HepG2 (cell line): ENCODE results near the gene GPC3. TPM values are rescaled to one million over a fixed set of nuclear protein-coding genes. Genes with fewer than 3 reads are reported as not detected.

Source experiments
- ATAC-seq: fragments of 200-7000 bp; cut with Tn5 transposase; 3 replicates; pipeline ENCODE4 v1.9.1; 2020; ENCODE audit warnings: mild to moderate bottlenecking, moderate library complexity
- BruUV-seq: library from RNA; stranded (reverse); fragments of 400-500 nt; replicated peaks from 2 replicates; lab custom pipeline; 2021; lab: Mats Ljungman, UMichigan
- CTCF ChIA-PET: fragments of 300-600 bp; formaldehyde crosslinking; extraction: SDS; loops from one replicate; lab custom pipeline; 2021; ENCODE audit warnings: low total read pairs, inconsistent platforms, low intra/inter-chr PET ratio; lab: Yijun Ruan, JAX
- POLR2A ChIA-PET: fragments of 350-600 bp; sonication (Branson Sonifier 250); formaldehyde crosslinking; loops from one replicate; lab custom pipeline; 2020; ENCODE audit warnings: antibody characterized with exemption, inconsistent platforms; lab: Yijun Ruan, JAX
- DNase-seq: peaks from one replicate; pipeline ENCODE4 v3.0.0-alpha.2; 2015; ENCODE audit warnings: low spot score
- FAIRE-seq: peaks from 3 replicates; lab custom pipeline; 2011; peaks lifted over from hg19 to GRCh38; lab: Jason Lieb, UNC
- H2AFZ ChIP-seq: one replicate; pipeline ENCODE4 v1.6.1; 2011; ENCODE audit warnings: low read length, inconsistent platforms
- H3K27ac ChIP-seq: fragments of 300-600 bp; 3 replicates; pipeline ENCODE4 v1.8.0; 2011; ENCODE audit warnings: mixed run types, mild to moderate bottlenecking, mixed read lengths, low read length, inconsistent platforms; ENCODE audit not compliant: insufficient read depth; ENCODE audit errors: extremely low read length
- H3K27me3 ChIP-seq, 2 experiments: fragments of 200-600 bp in 1 of 2; 2 replicates in 1 of 2; 3 replicates in 1 of 2; pipeline versions ENCODE4 v1.6.0 to v1.8.0; 2011; ENCODE audit warnings: low read length in 2 of 2, mild to moderate bottlenecking in 2 of 2, moderate library complexity in 2 of 2, inconsistent platforms in 1 of 2; ENCODE audit not compliant: insufficient read depth in 2 of 2, control insufficient read depth in 1 of 2
- H3K36me3 ChIP-seq, 2 experiments: fragments of 200-600 bp in 1 of 2; replicated peaks in 1 of 2; 2 replicates in 1 of 2; 3 replicates in 1 of 2; pipeline versions ENCODE4 v1.5.1 to v1.8.0; 2011; ENCODE audit warnings: low read length in 2 of 2, inconsistent platforms in 1 of 2; ENCODE audit not compliant: insufficient read depth in 2 of 2, control insufficient read depth in 1 of 2
- H3K4me1 ChIP-seq: 2 replicates; pipeline ENCODE4 v1.5.1; 2012; ENCODE audit warnings: low read length, inconsistent platforms; ENCODE audit not compliant: insufficient read depth
- H3K4me2 ChIP-seq: 2 replicates; pipeline ENCODE4 v1.6.0; 2011; ENCODE audit warnings: low read depth, low read length, inconsistent platforms
- H3K4me3 ChIP-seq, 3 experiments: fragments of 200-600 bp in 1 of 3; sonication (generic), shearing (Covaris generic) in 1 of 3; replicated peaks in 1 of 3; 2 replicates each; pipeline ENCODE4 v1.5.1; 2011 to 2016; ENCODE audit warnings: low read length in 3 of 3, inconsistent platforms in 2 of 3, low read depth in 2 of 3, mild to moderate bottlenecking in 2 of 3, control low read depth in 1 of 3, mixed read lengths in 1 of 3; ENCODE audit not compliant: insufficient read depth in 1 of 3
- H3K79me2 ChIP-seq: one replicate; pipeline ENCODE4 v1.6.1; 2011; ENCODE audit warnings: low read length, inconsistent platforms; ENCODE audit not compliant: insufficient read depth
- H3K9ac ChIP-seq: 2 replicates; pipeline ENCODE4 v1.6.0; 2011; ENCODE audit warnings: mild to moderate bottlenecking, low read depth, low read length, inconsistent platforms; ENCODE audit not compliant: insufficient read depth
- H3K9me3 ChIP-seq: 2 replicates; pipeline ENCODE4 v1.5.1; 2012; ENCODE audit warnings: mild to moderate bottlenecking, low read length
- H4K20me1 ChIP-seq: 2 replicates; pipeline ENCODE4 v1.6.0; 2011; ENCODE audit warnings: inconsistent platforms, mild to moderate bottlenecking, low read length, moderate library complexity; ENCODE audit not compliant: insufficient read depth
- IRF2 ChIP-seq: IDR thresholded peaks from 2 replicates; pipeline ENCODE4 v1.6.1; 2018; ENCODE audit warnings: missing genetic modification reagents, missing compliant biosample characterization
- MBD4 ChIP-seq: IDR thresholded peaks from 2 replicates; pipeline ENCODE4 v1.6.1; 2012; ENCODE audit warnings: low read length, inconsistent platforms, borderline replicate concordance
- MEIS2 ChIP-seq: sonication (generic); formaldehyde crosslinking; IDR thresholded peaks from 2 replicates; pipeline ENCODE4 v1.9.0; 2021; ENCODE audit warnings: mild to moderate bottlenecking, missing genetic modification reagents
- RBM22 ChIP-seq: fragments of 200-400 bp; formaldehyde crosslinking; optimal IDR thresholded peaks from 2 replicates; pipeline ENCODE3; 2017; ENCODE audit warnings: mild to moderate bottlenecking, low read length, moderate library complexity
- ZBTB7A ChIP-seq: sonication (generic); formaldehyde crosslinking; IDR thresholded peaks from 2 replicates; pipeline ENCODE4 v1.8.0; 2022; ENCODE audit warnings: mild to moderate bottlenecking, missing genetic modification reagents
- ZSCAN12 ChIP-seq: sonication (generic); formaldehyde crosslinking; IDR thresholded peaks from 2 replicates; pipeline ENCODE4 v1.9.0; 2021; ENCODE audit warnings: mild to moderate bottlenecking, missing genetic modification reagents
- WGBS: methylation state at CpG from one replicate; pipeline ENCODE4 v1.1.6; 2017; ENCODE audit warnings: low lambda C conversion rate; 5-methylcytosine and 5-hydroxymethylcytosine counted together
- in situ Hi-C: cut with HindIII; loops from 2 replicates; pipeline ENCODE4 v1.10.0; 2017; ENCODE audit warnings: low pct_unique_long_range_greater_than_20kb; ENCODE audit not compliant: extremely low pct_ligation_motif_present
- intact Hi-C: fragments of 100-400 bp; cut with micrococcal nuclease; formaldehyde crosslinking; loops from one replicate; pipeline ENCODE4 v1.10.0; 2022; ENCODE audit not compliant: unreplicated experiment
- polyA plus RNA-seq, 8 experiments: library from polyadenylated mRNA; depleted of rRNA in 3 of 8; stranded (reverse) in 7 of 8; unstranded in 1 of 8; fragments of >200 nt; fragmentation: Illumina TruSeq in 4 of 8; extraction: Trizol in 4 of 8; gene quantifications; 2 replicates each; pipeline versions ENCODE4 v1.2.1 to v1.2.3, GENCODE V29; 2011 to 2016; ENCODE audit warnings: low read depth in 4 of 8, missing spikeins in 1 of 8, mixed read lengths in 1 of 8; ENCODE audit not compliant: insufficient read depth in 1 of 8
- total RNA-seq, 5 experiments: library from RNA; depleted of rRNA; stranded (reverse); fragments of >200 nt; fragmentation: Illumina TruSeq; extraction: Trizol; gene quantifications; 2 replicates each; pipeline ENCODE4 v1.2.3, GENCODE V29; 2016; ENCODE audit warnings: low read depth in 1 of 5
- TF ChIP-seq, protein P1 (sequence below): sonication (generic); formaldehyde crosslinking; IDR thresholded peaks from 2 replicates; pipeline ENCODE4 v1.8.1; 2023; ENCODE audit warnings: mild to moderate bottlenecking, missing genetic modification reagents, borderline replicate concordance
- TF ChIP-seq, protein P2 (sequence below): sonication (generic); formaldehyde crosslinking; IDR thresholded peaks from 2 replicates; pipeline ENCODE4 v1.5.0; 2020; ENCODE audit warnings: mild to moderate bottlenecking, missing genetic modification reagents, borderline replicate concordance
- TF ChIP-seq, protein P3 (sequence below): sonication (generic); formaldehyde crosslinking; IDR thresholded peaks from 2 replicates; pipeline ENCODE4 v1.4.0; 2020; ENCODE audit warnings: missing genetic modification reagents, borderline replicate concordance
- TF ChIP-seq, protein P4 (sequence below): sonication (generic); formaldehyde crosslinking; IDR thresholded peaks from 2 replicates; pipeline ENCODE4 v1.4.0; 2020; ENCODE audit warnings: mild to moderate bottlenecking, missing genetic modification reagents, borderline replicate concordance

The GPC3 gene
- total and polyA plus RNA-seq, 2 of the 13 experiments (the other 11 are each of a cell fraction or from before 2014, with no cell fraction given): 1,799 to 3,263 TPM

DNA sequence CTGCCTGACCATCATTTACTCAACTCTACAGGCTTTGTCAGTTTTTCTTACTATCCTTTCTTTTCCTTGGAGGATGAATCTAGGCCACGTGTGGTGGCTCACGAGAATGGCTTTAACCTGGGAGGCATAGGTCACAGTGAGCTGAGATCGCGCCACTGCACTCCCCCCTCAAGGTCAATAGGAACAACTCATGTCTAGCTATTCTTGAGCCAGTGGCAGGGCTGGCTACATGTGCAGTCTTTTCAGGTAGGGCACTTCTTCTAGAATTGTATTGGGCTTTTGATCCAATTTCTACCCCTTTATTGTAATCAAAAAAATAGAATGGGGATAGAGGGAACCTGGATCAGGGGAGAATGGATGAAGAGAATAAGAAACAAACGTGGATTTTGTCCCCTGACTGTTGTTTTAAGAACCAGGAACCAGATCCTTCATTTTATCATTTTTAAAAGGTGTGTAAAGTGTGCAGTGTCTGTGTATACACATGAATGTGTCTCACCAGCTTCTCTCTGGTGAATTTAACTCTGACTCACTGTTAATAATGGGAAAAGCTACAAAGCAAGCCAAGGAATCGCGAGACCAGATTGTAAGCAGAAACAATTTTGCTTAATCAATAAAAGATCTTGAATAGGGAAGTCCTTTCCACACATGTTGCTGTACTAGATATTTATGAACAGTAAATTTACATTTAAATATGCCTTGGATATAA lies 286.2 kb downstream of the GPC3 start:
- in situ Hi-C loops (no loop called here), intact Hi-C loops (no loop called here)
- no peak for DNase-seq
- Histone ChIP-seq H3K9ac (no peak overlapping the region), H3K4me1 (no peaks in the 10 kb centered on the region), H4K20me1 (peaks cover 59% of the 10 kb centered on the region), H3K4me2 (no peak overlapping the region), H3K4me3 (no peak overlapping the region), H3K27me3 (no peaks in the 10 kb centered on the region), H2AFZ (no peak overlapping the region), H3K27ac (no peak overlapping the region), H3K36me3 (peaks cover 5 to 51% of the 10 kb centered on the region in 2 experiments), H3K9me3 (no peaks in the 10 kb centered on the region), H3K79me2 (peaks cover 11% of the 10 kb centered on the region)
- TF ChIP-seq RBM22: peak; percentile 98
- TF ChIP-seq MBD4: 0 out of 2 replicates have a peak, but pooled peaks have one; percentile 36
- TF ChIP-seq, protein P1, sequence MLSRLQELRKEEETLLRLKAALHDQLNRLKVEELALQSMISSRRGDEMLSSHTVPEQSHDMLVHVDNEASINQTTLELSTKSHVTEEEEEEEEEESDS: no peak
- TF ChIP-seq, protein P2, sequence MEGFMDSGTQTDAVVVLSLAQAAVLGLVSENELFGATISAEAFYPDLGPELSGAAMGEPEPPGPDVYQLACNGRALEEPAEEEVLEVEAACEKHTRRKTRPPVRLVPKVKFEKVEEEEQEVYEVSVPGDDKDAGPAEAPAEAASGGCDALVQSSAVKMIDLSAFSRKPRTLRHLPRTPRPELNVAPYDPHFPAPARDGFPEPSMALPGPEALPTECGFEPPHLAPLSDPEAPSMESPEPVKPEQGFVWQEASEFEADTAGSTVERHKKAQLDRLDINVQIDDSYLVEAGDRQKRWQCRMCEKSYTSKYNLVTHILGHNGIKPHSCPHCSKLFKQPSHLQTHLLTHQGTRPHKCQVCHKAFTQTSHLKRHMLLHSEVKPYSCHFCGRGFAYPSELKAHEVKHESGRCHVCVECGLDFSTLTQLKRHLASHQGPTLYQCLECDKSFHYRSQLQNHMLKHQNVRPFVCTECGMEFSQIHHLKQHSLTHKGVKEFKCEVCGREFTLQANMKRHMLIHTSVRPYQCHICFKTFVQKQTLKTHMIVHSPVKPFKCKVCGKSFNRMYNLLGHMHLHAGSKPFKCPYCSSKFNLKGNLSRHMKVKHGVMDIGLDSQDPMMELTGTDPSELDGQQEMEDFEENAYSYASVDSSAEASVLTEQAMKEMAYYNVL: no peak
- TF ChIP-seq ZSCAN12 (CRISPR knock-in tag): no peak
- TF ChIP-seq, protein P3, sequence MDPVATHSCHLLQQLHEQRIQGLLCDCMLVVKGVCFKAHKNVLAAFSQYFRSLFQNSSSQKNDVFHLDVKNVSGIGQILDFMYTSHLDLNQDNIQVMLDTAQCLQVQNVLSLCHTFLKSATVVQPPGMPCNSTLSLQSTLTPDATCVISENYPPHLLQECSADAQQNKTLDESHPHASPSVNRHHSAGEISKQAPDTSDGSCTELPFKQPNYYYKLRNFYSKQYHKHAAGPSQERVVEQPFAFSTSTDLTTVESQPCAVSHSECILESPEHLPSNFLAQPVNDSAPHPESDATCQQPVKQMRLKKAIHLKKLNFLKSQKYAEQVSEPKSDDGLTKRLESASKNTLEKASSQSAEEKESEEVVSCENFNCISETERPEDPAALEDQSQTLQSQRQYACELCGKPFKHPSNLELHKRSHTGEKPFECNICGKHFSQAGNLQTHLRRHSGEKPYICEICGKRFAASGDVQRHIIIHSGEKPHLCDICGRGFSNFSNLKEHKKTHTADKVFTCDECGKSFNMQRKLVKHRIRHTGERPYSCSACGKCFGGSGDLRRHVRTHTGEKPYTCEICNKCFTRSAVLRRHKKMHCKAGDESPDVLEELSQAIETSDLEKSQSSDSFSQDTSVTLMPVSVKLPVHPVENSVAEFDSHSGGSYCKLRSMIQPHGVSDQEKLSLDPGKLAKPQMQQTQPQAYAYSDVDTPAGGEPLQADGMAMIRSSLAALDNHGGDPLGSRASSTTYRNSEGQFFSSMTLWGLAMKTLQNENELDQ: no peak
- TF ChIP-seq, protein P4, sequence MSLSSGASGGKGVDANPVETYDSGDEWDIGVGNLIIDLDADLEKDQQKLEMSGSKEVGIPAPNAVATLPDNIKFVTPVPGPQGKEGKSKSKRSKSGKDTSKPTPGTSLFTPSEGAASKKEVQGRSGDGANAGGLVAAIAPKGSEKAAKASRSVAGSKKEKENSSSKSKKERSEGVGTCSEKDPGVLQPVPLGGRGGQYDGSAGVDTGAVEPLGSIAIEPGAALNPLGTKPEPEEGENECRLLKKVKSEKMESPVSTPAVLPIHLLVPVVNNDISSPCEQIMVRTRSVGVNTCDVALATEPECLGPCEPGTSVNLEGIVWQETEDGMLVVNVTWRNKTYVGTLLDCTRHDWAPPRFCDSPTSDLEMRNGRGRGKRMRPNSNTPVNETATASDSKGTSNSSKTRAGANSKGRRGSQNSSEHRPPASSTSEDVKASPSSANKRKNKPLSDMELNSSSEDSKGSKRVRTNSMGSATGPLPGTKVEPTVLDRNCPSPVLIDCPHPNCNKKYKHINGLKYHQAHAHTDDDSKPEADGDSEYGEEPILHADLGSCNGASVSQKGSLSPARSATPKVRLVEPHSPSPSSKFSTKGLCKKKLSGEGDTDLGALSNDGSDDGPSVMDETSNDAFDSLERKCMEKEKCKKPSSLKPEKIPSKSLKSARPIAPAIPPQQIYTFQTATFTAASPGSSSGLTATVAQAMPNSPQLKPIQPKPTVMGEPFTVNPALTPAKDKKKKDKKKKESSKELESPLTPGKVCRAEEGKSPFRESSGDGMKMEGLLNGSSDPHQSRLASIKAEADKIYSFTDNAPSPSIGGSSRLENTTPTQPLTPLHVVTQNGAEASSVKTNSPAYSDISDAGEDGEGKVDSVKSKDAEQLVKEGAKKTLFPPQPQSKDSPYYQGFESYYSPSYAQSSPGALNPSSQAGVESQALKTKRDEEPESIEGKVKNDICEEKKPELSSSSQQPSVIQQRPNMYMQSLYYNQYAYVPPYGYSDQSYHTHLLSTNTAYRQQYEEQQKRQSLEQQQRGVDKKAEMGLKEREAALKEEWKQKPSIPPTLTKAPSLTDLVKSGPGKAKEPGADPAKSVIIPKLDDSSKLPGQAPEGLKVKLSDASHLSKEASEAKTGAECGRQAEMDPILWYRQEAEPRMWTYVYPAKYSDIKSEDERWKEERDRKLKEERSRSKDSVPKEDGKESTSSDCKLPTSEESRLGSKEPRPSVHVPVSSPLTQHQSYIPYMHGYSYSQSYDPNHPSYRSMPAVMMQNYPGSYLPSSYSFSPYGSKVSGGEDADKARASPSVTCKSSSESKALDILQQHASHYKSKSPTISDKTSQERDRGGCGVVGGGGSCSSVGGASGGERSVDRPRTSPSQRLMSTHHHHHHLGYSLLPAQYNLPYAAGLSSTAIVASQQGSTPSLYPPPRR (CRISPR knock-in tag): no peak
- TF ChIP-seq IRF2 (CRISPR knock-in tag): no peak
- TF ChIP-seq MEIS2 (CRISPR knock-in tag): no peak
- no peak for TF ChIP-seq ZBTB7A (CRISPR knock-in tag)
- WGBS: 98% methylated on average over 7 of the region's 7 CpGs
- 0 out of 3 replicates have a peak, but pooled peaks have one; percentile 8 for ATAC-seq
- FAIRE-seq: no peak
- ChIA-PET CTCF (no interaction called here), POLR2A (no interaction called here)
- BruUV-seq: no TSS peak
